SU-DHL-6 (cell line): Measurements from ENCODE around the gene MNAT1.

Experiments
- H2AFZ ChIP-seq: fragments of 200-600 bp; sonication (generic); 2 replicates; pipeline ENCODE4 v1.6.1; 2014; ENCODE audit warnings: low read depth, mild to moderate bottlenecking, moderate library complexity, mixed read lengths, antibody characterized with exemption, low read length; ENCODE audit not compliant: severe bottlenecking
- H3F3A ChIP-seq: fragments of 200-600 bp; shearing (Covaris generic); 2 replicates; pipeline ENCODE4 v1.6.0; 2016; ENCODE audit warnings: antibody characterized with exemption, mild to moderate bottlenecking; ENCODE audit not compliant: insufficient read depth
- H3K27ac ChIP-seq: fragments of 200-600 bp; sonication (generic); 2 replicates; pipeline ENCODE4 v1.5.1; 2016; ENCODE audit warnings: low read depth, mild to moderate bottlenecking, low read length, moderate library complexity, mixed read lengths
- H3K27me3 ChIP-seq: fragments of 200-600 bp; sonication (generic), shearing (Covaris generic); 2 replicates; pipeline ENCODE4 v1.6.0; 2014; ENCODE audit warnings: mild to moderate bottlenecking, low read length
- H3K36me3 ChIP-seq: fragments of 200-600 bp; sonication (generic); 2 replicates; pipeline ENCODE4 v1.6.1; 2014; ENCODE audit warnings: mild to moderate bottlenecking, low read length, mixed read lengths
- H3K4me2 ChIP-seq: fragments of 300-600, 200-600 bp; shearing (Covaris generic), sonication (generic); 2 replicates; pipeline ENCODE4 v1.6.0; 2014; ENCODE audit warnings: low read length, low read depth, mild to moderate bottlenecking; ENCODE audit not compliant: poor library complexity, severe bottlenecking
- H3K4me3 ChIP-seq: fragments of 200-600 bp; sonication (generic); 2 replicates; pipeline ENCODE4 v1.5.1; 2014; ENCODE audit warnings: antibody characterized with exemption, low read length, mild to moderate bottlenecking, mixed read lengths; ENCODE audit not compliant: insufficient read depth, poor library complexity, severe bottlenecking
- H3K79me2 ChIP-seq: fragments of 200-600 bp; sonication (generic); 2 replicates; pipeline ENCODE4 v1.6.1; 2014; ENCODE audit warnings: mild to moderate bottlenecking, low read length, moderate library complexity; ENCODE audit not compliant: insufficient read depth
- H3K9ac ChIP-seq: fragments of 200-600 bp; sonication (generic); 2 replicates; pipeline ENCODE4 v1.7.0; 2014; ENCODE audit warnings: mild to moderate bottlenecking, low read length
- H3K9me2 ChIP-seq: fragments of 200-600 bp; sonication (generic); replicated peaks from 2 replicates; pipeline ENCODE4 v1.6.1; 2014; ENCODE audit warnings: low read length; ENCODE audit not compliant: insufficient read depth
- H3K9me3 ChIP-seq: fragments of 200-600 bp; sonication (generic); 2 replicates; pipeline ENCODE4 v1.6.1; 2014; ENCODE audit warnings: low read length, mixed read lengths; ENCODE audit not compliant: insufficient read depth
- H4K20me1 ChIP-seq: fragments of 200-600 bp; sonication (generic); 2 replicates; pipeline ENCODE4 v1.6.1; 2014; ENCODE audit warnings: low read depth, mild to moderate bottlenecking, antibody characterized with exemption, low read length, moderate library complexity, mixed read lengths
- EZH2phosphoT487 ChIP-seq: fragments of 200-600 bp; sonication (generic), shearing (Covaris generic); conservative IDR thresholded peaks from 2 replicates; pipeline ENCODE4 v1.6.1; 2018; ENCODE audit warnings: mild to moderate bottlenecking, antibody characterized with exemption, low read length, moderate library complexity, mixed read lengths
- TF ChIP-seq, protein P1 (sequence below): fragments of 200-600 bp; sonication (generic); IDR thresholded peaks from one replicate; pipeline ENCODE4 v1.5.1; 2017; ENCODE audit warnings: antibody characterized with exemption, mild to moderate bottlenecking, low read length, moderate library complexity; ENCODE audit not compliant: insufficient read depth, poor library complexity, severe bottlenecking

The MNAT1 gene

DNA sequence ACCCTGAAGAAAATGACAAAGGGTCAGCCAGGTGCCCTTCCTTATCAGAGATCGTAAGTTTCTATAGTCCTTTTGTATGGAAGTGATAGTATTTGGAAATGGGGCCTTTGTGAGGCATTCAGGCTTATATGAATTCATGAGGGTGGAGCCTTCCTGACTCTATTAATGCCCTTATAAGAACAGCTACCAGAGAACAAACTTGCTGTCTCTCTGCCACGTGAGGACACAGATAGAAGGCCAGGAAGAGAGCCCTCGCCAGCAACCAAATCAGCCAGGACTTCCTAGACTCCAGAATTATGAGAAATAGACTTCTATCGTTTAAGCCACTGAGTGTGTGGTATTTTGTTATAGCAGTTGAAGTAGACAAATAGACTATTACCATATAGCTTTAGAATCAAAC lies 209.6 kb downstream of the MNAT1 start:
- H3K27ac ChIP-seq = no peak overlapping the region

DNA sequence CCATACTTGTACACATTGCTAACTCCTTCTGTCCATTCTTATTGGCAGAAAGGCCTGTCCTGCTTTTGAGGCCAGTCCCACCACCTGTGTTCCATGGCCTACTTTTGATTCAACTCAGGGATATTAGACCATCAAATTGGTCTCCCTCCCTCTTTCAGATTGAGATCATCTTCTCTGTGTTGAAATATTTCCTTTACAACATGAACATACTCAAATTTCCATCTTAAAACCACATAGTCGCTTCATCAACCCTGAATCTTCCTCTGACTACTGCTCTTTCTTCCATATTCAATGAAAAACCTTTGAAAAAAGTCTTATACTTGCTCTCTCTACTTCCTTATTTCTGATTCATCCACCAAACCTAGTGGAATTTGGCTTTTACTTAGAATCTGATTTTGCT lies 211.4 kb downstream of the MNAT1 start:
- no peaks in the 10 kb centered on the region for H3K9me2 ChIP-seq
- no peaks in the 10 kb centered on the region for H3K36me3 ChIP-seq
- no peak overlapping the region for H2AFZ ChIP-seq
- no peak overlapping the region for H3K4me3 ChIP-seq
- H3K79me2 ChIP-seq = no peaks in the 10 kb centered on the region
- H3K9ac ChIP-seq = no peak overlapping the region
- 0 out of 2 replicates have a peak, but pooled peaks cover 2% of the 10 kb centered on the region for H4K20me1 ChIP-seq
- H3K9me3 ChIP-seq = no peaks in the 10 kb centered on the region
- no peak overlapping the region for H3K27ac ChIP-seq
- H3K27me3 ChIP-seq = no peaks in the 10 kb centered on the region
- no peaks in the 10 kb centered on the region for H3F3A ChIP-seq
- no peak for TF ChIP-seq EZH2phosphoT487
- H3K4me2 ChIP-seq = no peak overlapping the region

More for the DNA sequence above, 209.6 kb downstream of the MNAT1 start:
- Histone ChIP-seq H3K9me3 (no peaks in the 10 kb centered on the region), H3K36me3 (no peaks in the 10 kb centered on the region), H3K9ac (no peak overlapping the region), H4K20me1 (0 out of 2 replicates have a peak, but pooled peaks cover 2% of the 10 kb centered on the region), H2AFZ (no peak overlapping the region), H3K27me3 (no peaks in the 10 kb centered on the region), H3F3A (no peaks in the 10 kb centered on the region), H3K4me2 (no peak overlapping the region), H3K4me3 (no peak overlapping the region), H3K9me2 (no peaks in the 10 kb centered on the region), H3K79me2 (no peaks in the 10 kb centered on the region)
- TF ChIP-seq, protein P1, sequence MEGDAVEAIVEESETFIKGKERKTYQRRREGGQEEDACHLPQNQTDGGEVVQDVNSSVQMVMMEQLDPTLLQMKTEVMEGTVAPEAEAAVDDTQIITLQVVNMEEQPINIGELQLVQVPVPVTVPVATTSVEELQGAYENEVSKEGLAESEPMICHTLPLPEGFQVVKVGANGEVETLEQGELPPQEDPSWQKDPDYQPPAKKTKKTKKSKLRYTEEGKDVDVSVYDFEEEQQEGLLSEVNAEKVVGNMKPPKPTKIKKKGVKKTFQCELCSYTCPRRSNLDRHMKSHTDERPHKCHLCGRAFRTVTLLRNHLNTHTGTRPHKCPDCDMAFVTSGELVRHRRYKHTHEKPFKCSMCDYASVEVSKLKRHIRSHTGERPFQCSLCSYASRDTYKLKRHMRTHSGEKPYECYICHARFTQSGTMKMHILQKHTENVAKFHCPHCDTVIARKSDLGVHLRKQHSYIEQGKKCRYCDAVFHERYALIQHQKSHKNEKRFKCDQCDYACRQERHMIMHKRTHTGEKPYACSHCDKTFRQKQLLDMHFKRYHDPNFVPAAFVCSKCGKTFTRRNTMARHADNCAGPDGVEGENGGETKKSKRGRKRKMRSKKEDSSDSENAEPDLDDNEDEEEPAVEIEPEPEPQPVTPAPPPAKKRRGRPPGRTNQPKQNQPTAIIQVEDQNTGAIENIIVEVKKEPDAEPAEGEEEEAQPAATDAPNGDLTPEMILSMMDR = no peak
- TF ChIP-seq EZH2phosphoT487 = no peak

DNA sequence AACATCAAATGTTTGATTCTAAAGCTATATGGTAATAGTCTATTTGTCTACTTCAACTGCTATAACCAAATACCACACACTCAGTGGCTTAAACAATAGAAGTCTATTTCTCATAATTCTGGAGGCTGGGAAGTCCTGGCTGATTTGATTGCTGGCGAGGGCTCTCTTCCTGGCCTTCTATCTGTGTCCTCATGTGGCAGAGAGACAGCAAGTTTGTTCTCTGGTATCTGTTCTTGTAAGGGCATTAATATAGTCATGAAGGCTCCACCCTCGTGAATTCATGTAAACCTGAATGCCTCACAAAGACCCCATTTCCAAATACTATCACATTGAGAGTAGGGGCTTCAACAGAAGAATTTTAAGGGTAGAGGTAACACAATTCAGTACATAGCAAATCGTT lies 212.2 kb downstream of the MNAT1 start:
- H3K9me3 ChIP-seq = no peaks in the 10 kb centered on the region
- no peak for TF ChIP-seq EZH2phosphoT487
- TF ChIP-seq, protein P1 = no peak
- no peaks in the 10 kb centered on the region for H3K36me3 ChIP-seq
- H3K79me2 ChIP-seq = no peaks in the 10 kb centered on the region
- H4K20me1 ChIP-seq = 0 out of 2 replicates have a peak, but pooled peaks cover 2% of the 10 kb centered on the region
- no peak overlapping the region for H3K4me2 ChIP-seq
- no peaks in the 10 kb centered on the region for H3F3A ChIP-seq
- H3K9me2 ChIP-seq = no peaks in the 10 kb centered on the region
- H3K4me3 ChIP-seq = no peak overlapping the region
- H3K27ac ChIP-seq = no peak overlapping the region
- H2AFZ ChIP-seq = no peak overlapping the region
- no peaks in the 10 kb centered on the region for H3K27me3 ChIP-seq
- H3K9ac ChIP-seq = no peak overlapping the region

DNA sequence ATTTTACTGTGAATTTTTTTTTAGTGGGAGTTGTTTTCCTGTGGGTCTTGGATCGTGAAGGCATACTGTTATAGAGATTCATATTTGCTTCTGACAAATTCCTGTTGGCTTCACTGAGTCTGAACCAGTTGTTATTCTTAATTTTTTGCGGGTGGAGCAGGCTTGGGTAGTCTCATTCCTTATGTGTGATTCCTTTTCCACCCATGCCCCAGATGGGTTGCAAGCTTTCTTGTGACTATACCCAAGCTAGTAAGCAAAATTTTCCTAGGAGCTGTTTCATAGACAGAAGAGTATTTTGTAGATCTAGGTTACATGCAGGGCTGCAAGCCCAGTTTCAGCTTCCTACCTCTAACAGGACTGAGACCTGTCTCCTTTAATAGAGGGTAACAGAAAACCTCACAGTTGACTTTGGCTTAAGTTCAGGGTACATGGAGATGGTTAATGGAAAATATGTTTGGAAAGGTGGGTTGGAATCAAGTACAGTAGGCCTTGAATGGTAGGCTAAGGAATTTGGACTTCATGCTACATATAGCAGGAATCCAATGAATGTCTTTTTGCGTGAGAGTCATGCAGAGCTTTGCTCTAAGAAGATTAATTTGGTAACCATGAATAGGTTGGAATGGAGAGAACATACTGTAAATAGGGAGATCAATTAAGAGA lies 217.3 kb downstream of the MNAT1 start:
- no peaks in the 10 kb centered on the region for H3K9me2 ChIP-seq
- H3K27me3 ChIP-seq = no peaks in the 10 kb centered on the region
- no peaks in the 10 kb centered on the region for H3K36me3 ChIP-seq
- H3K9me3 ChIP-seq = peaks cover 6% of the 10 kb centered on the region; the same call in 1 of the 2 replicates
- no peak overlapping the region for H2AFZ ChIP-seq
- H3F3A ChIP-seq = no peaks in the 10 kb centered on the region
- no peak overlapping the region for H3K4me3 ChIP-seq
- TF ChIP-seq, protein P1 = no peak
- H3K79me2 ChIP-seq = no peaks in the 10 kb centered on the region
- H4K20me1 ChIP-seq = no peaks in the 10 kb centered on the region
- no peak overlapping the region for H3K27ac ChIP-seq
- no peak overlapping the region for H3K9ac ChIP-seq
- no peak overlapping the region for H3K4me2 ChIP-seq
